ENCODE measurements around the gene CASS4.

GRCh38 chr20:56409956-56410355, 2.1 kb upstream of the CASS4 start:
- no peak for TF ChIP-seq CTCF (IDR thresholded peaks at IDR 0.05; ENCODE audit: insufficient read depth, low read depth, low read length)
- no peak for TF ChIP-seq EZH2 (IDR thresholded peaks at IDR 0.05; ENCODE audit: insufficient read depth, low read length)

All from astrocyte (in vitro differentiated cells and primary cell).